ENCODE data around the gene FFAR4.
"Not testable (repeated sequence)": the region's sequence is repeated elsewhere in the genome, so short reads cannot be mapped to it uniquely, and the experiment has no call there.

The FFAR4 gene
- 0.04 to 0.10 reads per million in 2 donors for total RNA-seq

GRCh38 chr10:93566435-93567276, at the start of gene FFAR4:
Gene FFAR4 (plus strand): TSS chr10:93566665. CDS start chr10:93566721, 56 bp downstream.
- DNase-seq, result no peak

GRCh38 chr10:93518531-93518930, 47.9 kb upstream of the FFAR4 start:
- no peak for DNase-seq

GRCh38 chr10:93535293-93535692, 31.2 kb upstream of the FFAR4 start:
- DNase-seq, result no peak

- DNase-seq, result not testable (repeated sequence)
Observed at GRCh38 chr10:93540871-93541270, 25.6 kb upstream of the FFAR4 start.

- no peak for DNase-seq
Observed at GRCh38 chr10:93541402-93542357, 24.8 kb upstream of the FFAR4 start.

- no peak for DNase-seq
Observed at GRCh38 chr10:93542358-93542791, 24.1 kb upstream of the FFAR4 start.

GRCh38 chr10:93546995-93547394, 19.5 kb upstream of the FFAR4 start:
- DNase-seq, result not testable (repeated sequence)

GRCh38 chr10:93547522-93547921, 18.9 kb upstream of the FFAR4 start:
- DNase-seq, result no peak

GRCh38 chr10:93548376-93549071, 17.9 kb upstream of the FFAR4 start:
- DNase-seq, result no peak

- no peak for DNase-seq
Observed at GRCh38 chr10:93550606-93551005, 15.9 kb upstream of the FFAR4 start.

- DNase-seq, result no peak
Observed at GRCh38 chr10:93552780-93553179, 13.7 kb upstream of the FFAR4 start.

- no peak for DNase-seq
Observed at GRCh38 chr10:93553482-93554315, 12.8 kb upstream of the FFAR4 start.

GRCh38 chr10:93554316-93554663, 12.2 kb upstream of the FFAR4 start:
- DNase-seq, result no peak

GRCh38 chr10:93554760-93555432, 11.6 kb upstream of the FFAR4 start:
- DNase-seq, result no peak

GRCh38 chr10:93559490-93559889, 7.0 kb upstream of the FFAR4 start:
- DNase-seq, result no peak

- no peak for DNase-seq
Observed at GRCh38 chr10:93560541-93560940, 5.9 kb upstream of the FFAR4 start.

- DNase-seq, result no peak
Observed at GRCh38 chr10:93565446-93565845, 1.0 kb upstream of the FFAR4 start.

GRCh38 chr10:93567277-93568104, 1.0 kb downstream of the FFAR4 start:
- DNase-seq, result no peak

- DNase-seq, result no peak
Observed at GRCh38 chr10:93568105-93568390, 1.6 kb downstream of the FFAR4 start.

- DNase-seq, result no peak
Observed at GRCh38 chr10:93570383-93570782, 3.9 kb downstream of the FFAR4 start.

GRCh38 chr10:93572606-93573005, 6.1 kb downstream of the FFAR4 start:
- DNase-seq, result no peak
